DMS114 treated with DMSO at 0.1 percent for 48 hours (cell line): ENCODE results near the gene FKBP1A.

Source experiments
- DNase-seq: peaks from one replicate; lab custom pipeline; 2025; ENCODE audit not compliant: unreplicated experiment; lab: John Stamatoyannopoulos, UW

The FKBP1A gene

GRCh38 chr20:1386323-1386722 is 6.5 kb downstream of the FKBP1A start:
- DNase-seq, result no peak

GRCh38 chr20:1383623-1384404 is 9.0 kb downstream of the FKBP1A start:
- DNase-seq, result no peak

GRCh38 chr20:1382670-1383069 is 10.2 kb downstream of the FKBP1A start:
- no peak for DNase-seq

DNA sequence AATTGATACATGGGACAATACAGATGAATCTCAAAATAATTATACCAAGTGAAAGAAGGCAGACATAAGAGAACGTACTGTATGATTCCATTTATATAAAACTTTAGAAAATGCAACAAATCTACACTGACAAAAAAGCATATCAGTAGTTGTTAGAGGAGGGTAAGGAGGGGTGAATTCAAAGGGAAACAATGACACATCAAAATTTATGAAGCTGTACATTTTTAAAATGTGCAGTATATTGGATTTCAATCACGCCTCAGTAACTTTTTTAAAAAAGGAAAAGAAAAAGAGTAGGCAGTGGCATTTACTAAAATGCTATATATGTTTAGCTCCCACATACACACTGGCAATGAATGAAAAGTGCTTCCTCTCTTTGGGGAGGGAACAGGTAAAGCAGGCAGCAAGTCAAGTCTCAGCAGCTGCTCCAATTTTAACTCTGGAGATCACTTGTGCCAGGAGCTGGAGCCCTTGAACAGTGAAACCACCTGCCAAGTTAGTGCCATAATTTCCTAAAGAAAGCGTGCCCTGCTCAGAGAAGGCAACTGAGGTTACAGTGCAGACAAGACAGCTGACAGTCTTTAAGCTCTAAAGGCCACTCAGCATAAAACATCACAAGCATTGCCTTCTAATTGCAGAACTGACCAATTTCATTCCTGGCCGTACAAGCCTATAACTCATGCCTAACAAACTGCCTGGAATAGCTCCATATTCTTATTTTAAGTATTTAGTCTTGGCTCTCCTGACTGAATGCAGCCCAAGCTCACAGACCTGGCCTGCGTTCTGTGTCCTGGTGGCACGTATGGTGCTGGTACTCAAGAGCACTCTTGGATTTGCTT is 10.9 kb downstream of the FKBP1A start:
- no peak for DNase-seq

DNA sequence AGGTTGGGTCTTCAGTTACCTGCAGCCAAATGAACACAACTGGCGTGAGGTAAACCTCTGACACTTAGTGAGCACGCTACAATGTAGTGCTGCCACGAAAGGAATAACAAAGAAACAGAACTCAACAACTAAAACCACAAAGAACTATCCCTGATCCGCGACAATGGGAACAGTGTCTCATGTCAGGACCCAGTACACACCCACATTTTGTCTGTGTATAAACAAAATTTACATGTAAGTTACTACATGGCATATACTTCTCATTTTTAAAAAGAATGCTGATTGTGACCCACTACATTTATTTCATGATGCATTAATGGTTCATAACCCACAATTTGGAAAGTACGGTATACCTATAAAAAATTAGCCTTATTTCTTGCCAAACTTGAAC is 14.1 kb downstream of the FKBP1A start:
- no peak for DNase-seq

GRCh38 chr20:1377984-1378734 is 14.7 kb downstream of the FKBP1A start:
- no peak for DNase-seq

- DNase-seq, result no peak
Measured at GRCh38 chr20:1377341-1377871, 15.4 kb downstream of the FKBP1A start.

GRCh38 chr20:1376408-1377270 is 16.2 kb downstream of the FKBP1A start:
- no peak for DNase-seq

DNA sequence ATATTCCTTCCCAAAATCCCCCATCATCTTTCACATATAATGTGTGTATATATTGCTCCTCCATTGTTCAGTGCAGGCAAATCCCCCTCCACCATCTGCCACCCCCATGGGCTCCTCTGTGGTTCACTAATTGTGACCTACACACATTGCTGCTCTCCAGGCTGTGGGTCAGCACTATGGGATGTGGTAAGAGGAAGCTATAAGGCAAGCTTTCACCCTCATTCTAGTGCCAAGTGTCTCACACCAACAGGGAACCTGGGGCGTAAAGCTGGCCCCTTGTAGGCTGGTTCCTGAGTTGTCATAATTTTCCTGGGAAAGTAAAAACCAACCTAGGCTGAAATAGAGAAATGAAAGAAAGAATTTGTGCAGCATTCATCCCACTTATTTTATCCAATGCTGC is 16.8 kb downstream of the FKBP1A start:
- no peak for DNase-seq

DNA sequence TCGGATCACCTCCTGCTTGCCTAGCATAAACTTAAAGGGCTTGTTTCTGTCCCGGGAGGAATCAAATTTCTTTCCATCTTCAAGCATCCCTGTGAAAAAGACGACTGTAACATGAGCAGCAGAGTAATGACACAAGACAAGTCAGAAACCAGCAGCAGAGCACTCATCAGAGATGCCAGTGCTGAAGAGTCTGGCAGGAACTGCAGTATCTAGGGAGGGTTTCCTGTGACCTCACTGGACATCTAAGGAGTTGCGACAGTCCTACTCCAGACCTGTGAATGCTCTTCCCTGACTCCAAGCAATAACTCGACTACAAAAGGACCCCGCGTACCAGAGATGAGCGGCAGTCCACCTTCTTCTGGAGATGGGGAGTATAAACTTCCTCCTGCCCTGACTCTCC is 17.3 kb downstream of the FKBP1A start:
- DNase-seq, result no peak

GRCh38 chr20:1374246-1374645 is 18.6 kb downstream of the FKBP1A start:
- no peak for DNase-seq

GRCh38 chr20:1373614-1374013 is 19.2 kb downstream of the FKBP1A start:
- no peak for DNase-seq

GRCh38 chr20:1373036-1373435 is 19.8 kb downstream of the FKBP1A start:
- no peak for DNase-seq

- DNase-seq, result no peak
Measured at GRCh38 chr20:1371830-1372539, 20.9 kb downstream of the FKBP1A start.

GRCh38 chr20:1371202-1371782 is 21.6 kb downstream of the FKBP1A start:
- DNase-seq, result no peak

GRCh38 chr20:1370548-1371110 is 22.2 kb downstream of the FKBP1A start:
- DNase-seq, result no peak

- DNase-seq, result no peak
Measured at GRCh38 chr20:1369970-1370369, 22.9 kb downstream of the FKBP1A start.

- DNase-seq, result no peak
Measured at GRCh38 chr20:1368448-1369199, 24.2 kb downstream of the FKBP1A start.
